Kidney (tissue), 14 donors: Measurements from ENCODE around the gene GJD4. TPM values are rescaled to one million over a fixed set of nuclear protein-coding genes. Genes with fewer than 3 reads are reported as not detected.

ENCODE experiments used
- DNase-seq, 5 donors: peaks; one replicate each; pipeline ENCODE4 v3.0.0-alpha.2; 2013 to 2020
- FAIRE-seq: peaks from 2 replicates; lab custom pipeline; 2012; peaks lifted over from hg19 to GRCh38; lab: Jason Lieb, UNC
- H3K27ac ChIP-seq, 2 donors: one replicate each; pipeline ENCODE4 v1.7.0; 2013; ENCODE audit warnings: low read depth in 2 of 2, low read length in 2 of 2, inconsistent platforms in 1 of 2
- H3K27me3 ChIP-seq: one replicate; pipeline ENCODE4 v1.7.1; 2013; ENCODE audit warnings: low read length, inconsistent platforms; ENCODE audit not compliant: control insufficient read depth, insufficient read depth
- H3K36me3 ChIP-seq, 3 donors: one replicate each; pipeline versions ENCODE4 v1.7.0 to v1.7.1; 2013; ENCODE audit warnings: low read length in 3 of 3, control low read depth in 1 of 3, inconsistent platforms in 1 of 3; ENCODE audit not compliant: insufficient read depth in 3 of 3, control insufficient read depth in 2 of 3
- H3K4me1 ChIP-seq, 3 donors: one replicate each; pipeline versions ENCODE4 v1.7.0 to v1.7.1; 2013; ENCODE audit warnings: low read length in 3 of 3, inconsistent platforms in 1 of 3, low read depth in 1 of 3; ENCODE audit not compliant: control insufficient read depth in 2 of 3, insufficient read depth in 2 of 3
- H3K4me3 ChIP-seq, 3 donors: one replicate each; pipeline versions ENCODE4 v1.7.0 to v1.8.1; 2013; ENCODE audit warnings: low read length in 3 of 3, control low read depth in 1 of 3, inconsistent platforms in 1 of 3
- H3K9ac ChIP-seq, 3 donors: one replicate each; pipeline versions ENCODE4 v1.7.0 to v1.7.1; 2013; ENCODE audit warnings: low read length in 3 of 3, control low read depth in 1 of 3, inconsistent platforms in 1 of 3
- H3K9me3 ChIP-seq, 3 donors: one replicate each; pipeline versions ENCODE4 v1.7.0 to v1.7.1; 2013; ENCODE audit warnings: low read length in 3 of 3, control low read depth in 1 of 3, inconsistent platforms in 1 of 3; ENCODE audit not compliant: control insufficient read depth in 2 of 3, insufficient read depth in 1 of 3
- CTCF ChIP-seq: IDR thresholded peaks from 3 replicates; pipeline ENCODE4 v1.5.1; 2012; ENCODE audit warnings: mild to moderate bottlenecking, moderate library complexity, borderline replicate concordance; ENCODE audit not compliant: insufficient read depth; ENCODE audit errors: extremely low read depth
- intact Hi-C: fragments of 100-400 bp; cut with DNase I; formaldehyde crosslinking; loops from one replicate; pipeline ENCODE4 v1.11.1; 2022
- polyA plus RNA-seq: library from polyadenylated mRNA; stranded (reverse); fragments of 350-450 nt; fragmentation: Illumina TruSeq; extraction: RNeasy Lipid Tissue Mini Kit (QIAGEN cat#74804); gene quantifications from one replicate; pipeline ENCODE4 v1.2.3, GENCODE V29; 2014; ENCODE audit warnings: low read depth, low replicate concordance; ENCODE audit not compliant: insufficient read depth
- total RNA-seq: library from RNA; stranded (reverse); fragmentation: NEBNext Ultra II Directional; extraction: Animal tissue kit (Norgen Biotek cat#: 25700); gene quantifications from one replicate; pipeline ENCODE4 v1.2.1, GENCODE V29; 2021
- donor health status: control.
- donor health status: control.
- donor health status: control.
- donor health status: control.
- donor health status: control.
- donor health status: DM: yes; HTN: yes; CAD: no.
- donor health status: Normal renal cell carcinoma (clear cell type).

GJD4 gene
- total and polyA plus RNA-seq, 2 donors from 2014 or later: not detected

- no peak overlapping the region for H3K4me3 ChIP-seq
- H3K9me3 ChIP-seq: no peaks in the 10 kb centered on the region
- H3K9ac ChIP-seq: no peak overlapping the region
- H3K27me3 ChIP-seq: no peaks in the 10 kb centered on the region
- H3K4me1 ChIP-seq: no peaks in the 10 kb centered on the region
- H3K36me3 ChIP-seq: peaks cover 0 to 2% (median 0%) of the 10 kb centered on the region in 3 donors
- no peak for DNase-seq
- TF ChIP-seq CTCF: no peak
- no peak for FAIRE-seq
- H3K27ac ChIP-seq: no peak overlapping the region
- intact Hi-C loops: no loop called here
Measured at GRCh38 chr10:35578618-35578956, 26.6 kb upstream of the GJD4 start.

GRCh38 chr10:35579116-35579515 is 26.0 kb upstream of the GJD4 start:
- H3K36me3 ChIP-seq: no peaks in the 10 kb centered on the region
- H3K9ac ChIP-seq: no peak overlapping the region
- H3K4me1 ChIP-seq: no peaks in the 10 kb centered on the region
- no peak overlapping the region for H3K27ac ChIP-seq
- H3K9me3 ChIP-seq: no peaks in the 10 kb centered on the region
- no peak for FAIRE-seq
- no peaks in the 10 kb centered on the region for H3K27me3 ChIP-seq
- TF ChIP-seq CTCF: no peak
- no peak overlapping the region for H3K4me3 ChIP-seq
- intact Hi-C loops: no loop called here
- DNase-seq: no peak

GRCh38 chr10:35579726-35580422 is 25.3 kb upstream of the GJD4 start:
- TF ChIP-seq CTCF: no peak

GRCh38 chr10:35580423-35580770 is 24.7 kb upstream of the GJD4 start:
- Histone ChIP-seq H3K4me3 (no peak overlapping the region), H3K9ac (no peak overlapping the region), H3K4me1 (no peaks in the 10 kb centered on the region), H3K36me3 (no peaks in the 10 kb centered on the region), H3K9me3 (no peaks in the 10 kb centered on the region), H3K27ac (no peak overlapping the region), H3K27me3 (no peaks in the 10 kb centered on the region)
- intact Hi-C loops: no loop called here
- TF ChIP-seq CTCF: no peak
- DNase-seq (no peak), FAIRE-seq (no peak)

More at GRCh38 chr10:35579726-35580422, 25.3 kb upstream of the GJD4 start:
- Histone ChIP-seq H3K9ac (no peak overlapping the region), H3K4me3 (no peak overlapping the region), H3K27me3 (no peaks in the 10 kb centered on the region), H3K9me3 (no peaks in the 10 kb centered on the region), H3K4me1 (no peaks in the 10 kb centered on the region), H3K27ac (no peak overlapping the region), H3K36me3 (no peaks in the 10 kb centered on the region)
- FAIRE-seq (no peak), DNase-seq (no peak)
- intact Hi-C loops: no loop called here
